MV-4-11 (cell line): Measurements from ENCODE around the gene ADORA2B.
"Not testable (repeated sequence)": the region's sequence is repeated elsewhere in the genome, so short reads cannot be mapped to it uniquely, and the experiment has no call there.

ENCODE experiments used
- DNase-seq: peaks from one replicate; lab custom pipeline; 2025; lab: John Stamatoyannopoulos, UW

ADORA2B gene

DNA sequence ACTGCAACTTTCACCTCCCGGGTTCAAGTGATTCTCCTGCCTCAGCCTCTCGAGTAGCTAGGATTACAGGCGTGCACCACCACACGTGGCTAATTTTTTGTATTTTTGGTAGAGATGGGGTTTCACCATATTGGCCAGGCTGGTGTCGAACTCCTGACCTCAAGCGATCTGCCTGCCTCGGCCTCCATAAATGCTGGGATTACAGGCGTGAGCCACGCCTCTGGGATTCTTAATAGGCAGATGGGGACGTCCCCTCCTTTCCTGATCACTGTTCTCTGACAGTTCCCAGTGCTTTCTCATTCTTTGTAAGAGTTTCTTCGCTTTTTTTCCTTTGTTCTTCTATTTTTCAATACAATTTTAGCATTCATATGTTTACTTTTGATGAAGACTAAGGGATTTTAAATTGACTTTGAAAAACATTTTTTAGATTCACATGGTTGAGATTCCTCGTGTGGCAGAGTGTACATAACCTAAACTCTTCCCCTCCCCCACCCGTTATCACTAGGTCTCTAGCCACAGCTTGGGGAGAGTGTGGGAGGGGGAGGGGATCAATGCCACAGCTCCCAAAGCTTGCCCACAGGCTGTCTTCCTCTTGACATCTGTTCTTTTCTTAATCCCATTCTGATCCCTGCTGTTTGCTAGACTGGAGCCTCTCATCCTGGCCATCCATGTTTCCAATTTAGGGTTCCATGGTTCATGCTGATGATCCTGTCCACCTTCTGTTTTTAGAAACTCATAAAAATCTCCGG, 11.0 kb downstream of the ADORA2B start:
- peak; percentile 73 for DNase-seq

DNA sequence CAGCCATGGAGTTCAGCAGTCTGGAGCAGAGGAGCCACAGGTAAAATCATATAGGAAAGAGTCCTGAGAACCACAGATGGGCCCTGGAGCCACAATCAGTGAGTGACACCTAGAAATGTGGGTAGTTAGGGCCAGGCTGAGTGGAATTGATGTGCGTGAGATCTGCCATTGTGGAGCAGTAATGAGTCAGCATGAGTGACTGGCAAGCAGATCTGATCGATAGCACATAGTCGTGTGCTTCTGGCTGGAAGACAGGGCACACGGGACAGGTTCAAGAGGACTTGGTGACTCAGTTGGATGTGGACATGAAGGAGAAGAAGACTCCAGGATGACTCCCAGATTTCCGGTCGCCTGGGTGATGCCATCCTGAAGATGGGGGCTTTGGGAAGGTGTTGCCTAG, 12.3 kb downstream of the ADORA2B start:
- DNase-seq: no peak

GRCh38 chr17:15957608-15958307, 12.8 kb downstream of the ADORA2B start:
- no peak for DNase-seq

GRCh38 chr17:15958484-15958854, 13.5 kb downstream of the ADORA2B start:
- no peak for DNase-seq

DNA sequence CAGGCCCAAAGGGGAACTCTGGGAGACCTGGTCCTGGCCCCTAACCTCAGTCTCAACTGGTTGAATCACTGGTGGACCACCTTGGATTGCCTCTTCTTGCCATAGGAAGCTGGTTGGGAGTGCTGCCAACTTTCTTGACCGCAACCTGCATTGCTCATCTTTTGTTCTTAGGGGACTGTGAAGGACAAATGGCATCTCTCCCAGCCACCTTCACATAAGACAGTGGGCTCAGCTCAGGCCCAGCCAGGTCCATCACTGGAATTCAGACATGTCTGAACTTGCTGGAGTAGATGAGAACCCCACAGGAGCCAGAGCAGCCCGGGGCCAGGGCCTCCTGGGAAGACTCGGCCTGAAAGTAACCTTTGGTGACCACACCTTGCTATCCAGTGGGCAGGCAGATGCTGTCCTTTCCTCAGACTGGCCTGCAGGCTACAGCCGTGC, 18.8 kb downstream of the ADORA2B start:
- no peak for DNase-seq

GRCh38 chr17:15965528-15965927, 20.6 kb downstream of the ADORA2B start:
- DNase-seq: no peak

DNA sequence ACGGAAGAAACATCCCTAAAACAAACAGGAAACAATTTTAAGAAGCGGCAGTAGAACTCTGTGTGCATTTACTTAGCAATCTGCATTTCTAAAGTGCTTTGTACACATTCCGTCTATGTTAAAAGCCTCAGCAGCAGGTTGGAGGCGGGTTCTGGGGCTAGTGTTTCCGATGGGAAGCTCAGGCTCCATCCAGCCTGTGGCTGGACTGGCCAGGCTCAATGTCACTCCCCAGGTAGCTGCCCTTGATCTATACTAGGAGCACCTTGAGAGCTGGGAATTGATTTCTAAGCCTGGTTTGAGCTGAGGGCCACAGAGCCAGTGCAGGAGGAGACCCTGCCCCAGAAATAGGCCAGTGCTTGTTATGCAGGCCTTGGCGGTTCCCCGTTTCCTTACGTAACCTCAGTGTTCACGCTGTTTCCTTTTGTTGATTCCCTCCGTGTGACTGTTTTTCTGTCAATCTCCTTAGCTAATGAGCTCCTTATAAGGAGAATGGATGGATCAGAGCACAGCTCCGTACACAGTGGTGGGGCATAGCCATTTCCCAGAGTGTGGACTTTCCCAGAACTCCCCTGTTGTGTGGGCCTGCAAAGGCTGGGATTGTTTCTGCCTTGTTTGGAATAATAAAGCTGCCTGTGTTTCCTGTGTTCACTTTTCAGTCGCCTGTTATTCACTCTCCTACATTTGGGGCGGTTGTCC, 21.4 kb downstream of the ADORA2B start:
- DNase-seq: peak; percentile 33

DNA sequence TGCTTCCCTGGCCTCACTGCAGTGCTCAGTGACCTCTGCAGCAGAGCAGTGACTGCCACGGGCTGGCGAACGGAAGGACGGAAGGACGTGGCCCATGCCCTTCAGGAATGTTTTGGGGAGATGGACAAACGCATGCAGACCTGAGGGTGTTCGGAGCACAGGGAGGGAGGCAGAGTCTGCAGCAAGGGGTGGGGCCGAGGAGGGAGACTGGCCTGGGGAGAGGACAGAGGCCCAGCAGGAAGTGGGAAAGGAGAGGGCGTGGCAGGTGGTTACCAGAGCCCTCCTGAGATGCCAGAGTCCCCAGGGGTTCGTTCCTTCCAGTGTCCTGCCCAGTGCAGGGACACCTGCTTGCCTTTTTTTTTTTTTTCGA, 21.9 kb downstream of the ADORA2B start:
- DNase-seq: no peak

GRCh38 chr17:15967706-15968399, 22.9 kb downstream of the ADORA2B start:
- no peak for DNase-seq

DNA sequence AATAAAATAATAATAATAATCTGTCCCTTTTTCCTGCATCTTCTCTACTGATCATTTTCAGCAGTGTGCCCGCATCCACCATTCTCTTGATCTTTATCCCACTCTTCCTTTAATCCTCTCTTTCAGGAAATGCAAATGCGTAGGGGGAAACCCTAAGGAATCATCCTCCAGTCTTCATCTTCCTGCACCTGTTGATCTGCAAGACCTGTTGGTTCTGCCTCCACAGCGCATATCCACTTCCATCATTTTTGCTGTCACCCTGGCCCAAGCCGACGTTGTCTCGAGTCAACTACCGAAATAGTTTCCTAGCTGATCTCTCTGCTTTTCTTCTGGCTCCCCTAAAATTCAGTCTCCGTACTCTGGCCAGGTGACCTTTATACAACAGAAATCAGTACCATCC, 24.5 kb downstream of the ADORA2B start:
- no peak for DNase-seq

GRCh38 chr17:15970500-15970899, 25.6 kb downstream of the ADORA2B start:
- DNase-seq: no peak

DNA sequence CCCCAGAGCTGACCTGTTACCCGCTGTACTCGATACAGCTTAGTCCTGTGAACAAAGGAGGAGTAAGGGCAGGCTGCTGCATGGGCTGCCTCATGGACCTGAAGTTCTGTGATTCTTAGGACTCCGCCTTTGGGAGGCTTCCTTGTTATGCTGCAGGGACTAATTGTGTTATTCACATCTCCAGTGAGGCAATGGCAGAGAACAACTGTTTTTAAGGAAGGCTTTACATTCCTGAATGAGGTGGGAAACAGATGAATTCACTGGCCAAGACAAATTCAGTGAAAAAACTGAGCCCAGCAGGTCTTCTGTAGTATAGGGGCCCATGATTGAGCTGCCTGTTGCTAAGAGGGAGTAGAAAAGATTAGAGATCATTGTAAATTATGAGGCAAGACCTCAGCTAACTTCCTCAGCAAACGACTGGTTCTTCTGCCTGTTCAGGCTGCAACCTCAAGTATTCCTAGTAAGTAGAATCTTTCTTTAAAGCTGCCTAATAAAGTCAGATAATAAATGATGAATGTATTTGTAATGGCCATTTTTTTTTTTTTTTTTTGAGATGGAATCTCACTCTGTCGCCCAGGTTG, 26.3 kb downstream of the ADORA2B start:
- peak; percentile 55 for DNase-seq

DNA sequence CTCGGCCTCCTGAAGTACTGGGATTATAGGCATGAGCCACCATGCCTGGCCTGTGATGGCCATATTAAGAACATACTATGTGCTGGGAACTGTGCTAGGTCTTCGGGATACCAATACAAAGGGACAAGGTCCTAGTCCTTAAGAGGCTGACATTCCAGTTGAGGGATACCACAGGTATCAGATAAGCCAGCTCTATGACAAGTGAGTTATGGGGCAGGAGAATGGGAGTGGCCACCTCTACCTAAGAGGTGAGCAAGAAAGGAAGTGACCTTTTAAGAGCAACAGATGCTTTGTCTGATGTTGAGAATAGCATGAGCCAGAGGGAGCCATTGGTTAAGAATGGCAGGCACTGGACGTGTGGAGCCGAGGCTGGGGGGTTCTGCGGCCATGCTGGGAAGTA, 27.0 kb downstream of the ADORA2B start:
- DNase-seq: no peak

GRCh38 chr17:15972497-15972951, 27.6 kb downstream of the ADORA2B start:
- DNase-seq: no peak

DNA sequence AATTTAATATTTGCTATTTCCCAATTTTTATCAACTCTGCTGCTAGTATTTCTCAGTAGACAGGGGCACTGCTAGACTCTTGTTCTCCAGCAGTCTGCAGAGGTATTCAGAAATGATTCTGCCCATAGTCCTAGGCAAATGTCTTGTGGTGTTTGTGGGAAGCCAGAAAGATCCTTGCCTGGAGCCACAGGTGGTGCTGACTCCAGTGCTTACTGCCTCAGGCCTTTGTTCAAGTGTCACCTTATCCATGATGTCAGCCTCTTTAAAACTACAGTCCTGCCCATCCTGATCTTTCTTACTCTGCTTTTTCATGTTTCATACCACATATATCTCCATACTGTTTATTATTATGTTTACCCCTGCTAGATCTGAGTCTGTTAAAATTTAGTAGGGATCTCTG, 28.1 kb downstream of the ADORA2B start:
- DNase-seq: no peak

GRCh38 chr17:15973834-15974233, 28.9 kb downstream of the ADORA2B start:
- peak; percentile 31 for DNase-seq

DNA sequence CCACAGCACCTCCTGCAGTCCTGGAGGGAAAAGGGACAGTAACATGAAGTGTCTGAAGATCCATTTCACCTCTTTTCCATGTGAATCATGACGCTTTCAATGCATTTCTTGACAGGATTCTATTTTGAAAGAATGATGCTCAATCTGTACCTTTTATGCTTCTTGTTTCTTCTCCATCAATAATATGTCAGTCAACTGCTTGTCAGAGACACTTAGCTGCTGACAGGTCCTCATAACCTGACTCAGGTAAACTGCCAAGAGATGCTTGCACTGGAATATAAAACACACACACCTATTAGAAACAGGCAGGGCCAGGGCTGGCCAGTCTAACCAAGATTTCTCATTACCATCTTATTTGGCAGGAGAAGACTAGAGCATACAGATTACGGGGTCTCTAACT, 33.0 kb downstream of the ADORA2B start:
- DNase-seq: no peak

- no peak for DNase-seq
Measured at GRCh38 chr17:15978606-15979005, 33.7 kb downstream of the ADORA2B start.

GRCh38 chr17:15979013-15979412, 34.1 kb downstream of the ADORA2B start:
- DNase-seq: not testable (repeated sequence)

DNA sequence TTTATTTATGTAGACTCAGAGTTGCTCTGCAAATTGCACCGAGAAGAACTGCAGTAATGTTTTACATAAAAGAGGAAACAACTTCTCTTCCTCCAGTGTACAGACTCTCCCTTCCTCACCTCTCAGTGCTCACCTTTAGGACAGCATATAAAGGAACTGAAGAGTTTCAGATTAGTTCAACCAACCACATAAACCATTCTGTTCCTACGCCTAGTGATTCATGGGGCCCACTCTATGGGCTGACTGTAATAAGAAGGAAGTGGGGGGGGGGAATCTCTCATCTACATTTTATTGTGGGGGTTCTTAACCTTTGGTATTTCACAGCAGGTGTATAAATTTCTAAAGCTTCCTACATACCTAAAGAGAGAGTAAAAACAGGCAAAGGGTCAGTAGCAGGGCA, 36.3 kb downstream of the ADORA2B start:
- DNase-seq: peak; percentile 68

- DNase-seq: peak; percentile 16
Measured at GRCh38 chr17:15981646-15982580, 37.0 kb downstream of the ADORA2B start.
